ENCODE measurements around the gene ADISSP.

The ADISSP gene

GRCh38 chr20:3723284-3723683, 44.3 kb downstream of the ADISSP start (continued):
- no peak for TF ChIP-seq ZNF518A (tag by site-specific recombination; conservative IDR thresholded peaks at IDR 0.05; ENCODE audit: low read depth)
- no peak for TF ChIP-seq HOXA7 (CRISPR knock-in tag; IDR thresholded peaks at IDR 0.05; ENCODE audit: borderline replicate concordance)
- no peak for TF ChIP-seq ZNF707 (tag by site-specific recombination; IDR thresholded peaks at IDR 0.05)
- TF ChIP-seq, protein P1, sequence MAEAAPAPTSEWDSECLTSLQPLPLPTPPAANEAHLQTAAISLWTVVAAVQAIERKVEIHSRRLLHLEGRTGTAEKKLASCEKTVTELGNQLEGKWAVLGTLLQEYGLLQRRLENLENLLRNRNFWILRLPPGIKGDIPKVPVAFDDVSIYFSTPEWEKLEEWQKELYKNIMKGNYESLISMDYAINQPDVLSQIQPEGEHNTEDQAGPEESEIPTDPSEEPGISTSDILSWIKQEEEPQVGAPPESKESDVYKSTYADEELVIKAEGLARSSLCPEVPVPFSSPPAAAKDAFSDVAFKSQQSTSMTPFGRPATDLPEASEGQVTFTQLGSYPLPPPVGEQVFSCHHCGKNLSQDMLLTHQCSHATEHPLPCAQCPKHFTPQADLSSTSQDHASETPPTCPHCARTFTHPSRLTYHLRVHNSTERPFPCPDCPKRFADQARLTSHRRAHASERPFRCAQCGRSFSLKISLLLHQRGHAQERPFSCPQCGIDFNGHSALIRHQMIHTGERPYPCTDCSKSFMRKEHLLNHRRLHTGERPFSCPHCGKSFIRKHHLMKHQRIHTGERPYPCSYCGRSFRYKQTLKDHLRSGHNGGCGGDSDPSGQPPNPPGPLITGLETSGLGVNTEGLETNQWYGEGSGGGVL (tag by site-specific recombination; IDR thresholded peaks at IDR 0.05): no peak
- TF ChIP-seq ZNF473 (tag by site-specific recombination; IDR thresholded peaks at IDR 0.05): no peak
- TF ChIP-seq, protein P2, sequence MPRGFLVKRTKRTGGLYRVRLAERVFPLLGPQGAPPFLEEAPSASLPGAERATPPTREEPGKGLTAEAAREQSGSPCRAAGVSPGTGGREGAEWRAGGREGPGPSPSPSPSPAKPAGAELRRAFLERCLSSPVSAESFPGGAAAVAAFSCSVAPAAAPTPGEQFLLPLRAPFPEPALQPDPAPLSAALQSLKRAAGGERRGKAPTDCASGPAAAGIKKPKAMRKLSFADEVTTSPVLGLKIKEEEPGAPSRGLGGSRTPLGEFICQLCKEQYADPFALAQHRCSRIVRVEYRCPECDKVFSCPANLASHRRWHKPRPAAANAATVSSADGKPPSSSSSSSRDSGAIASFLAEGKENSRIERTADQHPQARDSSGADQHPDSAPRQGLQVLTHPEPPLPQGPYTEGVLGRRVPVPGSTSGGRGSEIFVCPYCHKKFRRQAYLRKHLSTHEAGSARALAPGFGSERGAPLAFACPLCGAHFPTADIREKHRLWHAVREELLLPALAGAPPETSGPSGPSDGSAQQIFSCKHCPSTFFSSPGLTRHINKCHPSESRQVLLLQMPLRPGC (tag by site-specific recombination; IDR thresholded peaks at IDR 0.05): no peak

- ChIA-PET CTCF (interaction anchor here (0.6 to 1.4 kb wide), 6 partner anchors 11 to 142 kb away, joined by 3 to 11 read pairs (median 4); no protein-coding TSS in a partner anchor), POLR2A (no interaction called here)
- H3K4me3 ChIP-seq (ENCODE audit: low read depth, low read length): no peak overlapping the region
- H3K36me3 ChIP-seq (ENCODE audit: control insufficient read depth in 2 of 2, insufficient read depth in 1 of 2, low read length in 2 of 2): no peaks in the 10 kb centered on the region
- no peaks in the 10 kb centered on the region for H3K9me3 ChIP-seq (ENCODE audit: control insufficient read depth, insufficient read depth, low read depth, low read length)
- H3K27ac ChIP-seq (ENCODE audit: extremely low read depth, low read depth, low read length): no peak overlapping the region
- H3K4me1 ChIP-seq (ENCODE audit: control insufficient read depth, insufficient read depth, low read length): no peaks in the 10 kb centered on the region; the same call in 1 of the 2 replicates
- TF ChIP-seq ZBTB44 (tag by site-specific recombination; IDR thresholded peaks at IDR 0.05): no peak
- no peak for TF ChIP-seq ZNF121 (tag by site-specific recombination; IDR thresholded peaks at IDR 0.05)
- TF ChIP-seq ZNF24 (tag by site-specific recombination; IDR thresholded peaks at IDR 0.05): no peak
- TF ChIP-seq ZNF837 (tag by site-specific recombination; IDR thresholded peaks at IDR 0.05): no peak
- TF ChIP-seq ZNF791 (tag by site-specific recombination; IDR thresholded peaks at IDR 0.05): no peak
- TF ChIP-seq ZNF449 (tag by site-specific recombination; IDR thresholded peaks at IDR 0.05): no peak
- TF ChIP-seq ZNF610 (tag by site-specific recombination; IDR thresholded peaks at IDR 0.05; ENCODE audit: borderline replicate concordance): no peak
- TF ChIP-seq ZNF777 (tag by site-specific recombination; IDR thresholded peaks at IDR 0.05; ENCODE audit: borderline replicate concordance): no peak
- no peak for TF ChIP-seq ZNF529 (tag by site-specific recombination; IDR thresholded peaks at IDR 0.05; ENCODE audit: insufficient replicate concordance)
- no peak for TF ChIP-seq ZBTB6 (tag by site-specific recombination; IDR thresholded peaks at IDR 0.05)
- TF ChIP-seq, protein P3, sequence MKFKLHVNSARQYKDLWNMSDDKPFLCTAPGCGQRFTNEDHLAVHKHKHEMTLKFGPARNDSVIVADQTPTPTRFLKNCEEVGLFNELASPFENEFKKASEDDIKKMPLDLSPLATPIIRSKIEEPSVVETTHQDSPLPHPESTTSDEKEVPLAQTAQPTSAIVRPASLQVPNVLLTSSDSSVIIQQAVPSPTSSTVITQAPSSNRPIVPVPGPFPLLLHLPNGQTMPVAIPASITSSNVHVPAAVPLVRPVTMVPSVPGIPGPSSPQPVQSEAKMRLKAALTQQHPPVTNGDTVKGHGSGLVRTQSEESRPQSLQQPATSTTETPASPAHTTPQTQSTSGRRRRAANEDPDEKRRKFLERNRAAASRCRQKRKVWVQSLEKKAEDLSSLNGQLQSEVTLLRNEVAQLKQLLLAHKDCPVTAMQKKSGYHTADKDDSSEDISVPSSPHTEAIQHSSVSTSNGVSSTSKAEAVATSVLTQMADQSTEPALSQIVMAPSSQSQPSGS (tag by site-specific recombination; IDR thresholded peaks at IDR 0.05; ENCODE audit: low read depth): no peak
- TF ChIP-seq, protein P4, sequence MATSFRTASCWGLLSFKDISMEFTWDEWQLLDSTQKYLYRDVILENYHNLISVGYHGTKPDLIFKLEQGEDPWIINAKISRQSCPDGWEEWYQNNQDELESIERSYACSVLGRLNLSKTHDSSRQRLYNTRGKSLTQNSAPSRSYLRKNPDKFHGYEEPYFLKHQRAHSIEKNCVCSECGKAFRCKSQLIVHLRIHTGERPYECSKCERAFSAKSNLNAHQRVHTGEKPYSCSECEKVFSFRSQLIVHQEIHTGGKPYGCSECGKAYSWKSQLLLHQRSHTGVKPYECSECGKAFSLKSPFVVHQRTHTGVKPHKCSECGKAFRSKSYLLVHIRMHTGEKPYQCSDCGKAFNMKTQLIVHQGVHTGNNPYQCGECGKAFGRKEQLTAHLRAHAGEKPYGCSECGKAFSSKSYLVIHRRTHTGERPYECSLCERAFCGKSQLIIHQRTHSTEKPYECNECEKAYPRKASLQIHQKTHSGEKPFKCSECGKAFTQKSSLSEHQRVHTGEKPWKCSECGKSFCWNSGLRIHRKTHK (tag by site-specific recombination; IDR thresholded peaks at IDR 0.05): no peak
- no peak for TF ChIP-seq ZSCAN16 (tag by site-specific recombination; IDR thresholded peaks at IDR 0.05)
Observed at GRCh38 chr20:3721912-3722311, 45.6 kb downstream of the ADISSP start.
